Nephron (organoid): ENCODE results near the gene PRSS33.

Source experiments
- H3K27ac Mint-ChIP-seq, 3 experiments: 2 replicates each; pipeline ENCODE4 v1.8.0; 2020; ENCODE audit warnings: mixed read lengths in 3 of 3, mild to moderate bottlenecking in 2 of 3, moderate library complexity in 1 of 3
- H3K27me3 Mint-ChIP-seq: 2 replicates; pipeline ENCODE4 v1.8.0; 2021; ENCODE audit warnings: low read depth, mild to moderate bottlenecking, moderate library complexity, mixed read lengths
- H3K36me3 Mint-ChIP-seq: 2 replicates; pipeline ENCODE4 v1.8.0; 2020; ENCODE audit warnings: low read depth, mixed read lengths
- H3K4me1 Mint-ChIP-seq: 2 replicates; pipeline ENCODE4 v1.8.0; 2020; ENCODE audit warnings: mixed read lengths
- H3K4me3 Mint-ChIP-seq, 3 experiments: 2 replicates each; pipeline ENCODE4 v1.8.0; 2020; ENCODE audit warnings: mild to moderate bottlenecking in 3 of 3, mixed read lengths in 3 of 3, moderate library complexity in 2 of 3
- H3K9me3 Mint-ChIP-seq: 2 replicates; pipeline ENCODE4 v1.8.0; 2020; ENCODE audit warnings: mixed read lengths
- TF ChIP-seq, protein P1 (sequence below), 3 experiments: fragments of 200-600 bp; sonication (generic); IDR thresholded peaks; one replicate each; pipeline ENCODE4 v1.5.0; 2021; ENCODE audit warnings: antibody characterized with exemption in 3 of 3; ENCODE audit not compliant: unreplicated experiment in 3 of 3

The PRSS33 gene

DNA sequence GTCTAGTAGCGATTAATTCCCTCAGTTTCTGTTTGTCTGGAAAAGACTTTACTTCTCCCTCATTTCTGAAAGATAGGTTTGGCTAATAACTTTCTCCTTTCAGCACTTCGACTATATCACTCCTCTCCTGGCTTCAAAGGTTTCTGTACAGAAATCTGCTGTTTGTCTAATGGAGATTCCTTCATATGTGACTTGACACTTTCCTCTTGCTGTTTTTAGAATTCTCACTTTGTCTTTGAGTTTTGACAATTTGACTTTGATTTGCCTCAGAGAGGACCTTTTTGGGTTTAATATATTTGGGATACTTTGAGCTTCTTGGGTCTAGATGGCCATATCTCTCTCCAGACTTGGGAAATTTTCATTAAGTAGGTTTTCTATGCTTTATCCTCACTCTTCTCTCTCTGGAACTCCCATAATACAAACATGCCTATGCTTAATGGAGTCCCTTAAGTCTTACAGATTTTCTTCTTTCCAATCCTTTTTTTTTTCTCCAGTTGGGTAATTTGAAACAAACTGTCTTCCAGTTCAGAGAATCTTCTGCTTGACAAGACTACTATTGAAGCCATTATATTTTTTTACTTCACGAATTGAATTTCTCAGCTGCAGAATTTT lies 21.9 kb upstream of the PRSS33 start:
- TF ChIP-seq, protein P1, sequence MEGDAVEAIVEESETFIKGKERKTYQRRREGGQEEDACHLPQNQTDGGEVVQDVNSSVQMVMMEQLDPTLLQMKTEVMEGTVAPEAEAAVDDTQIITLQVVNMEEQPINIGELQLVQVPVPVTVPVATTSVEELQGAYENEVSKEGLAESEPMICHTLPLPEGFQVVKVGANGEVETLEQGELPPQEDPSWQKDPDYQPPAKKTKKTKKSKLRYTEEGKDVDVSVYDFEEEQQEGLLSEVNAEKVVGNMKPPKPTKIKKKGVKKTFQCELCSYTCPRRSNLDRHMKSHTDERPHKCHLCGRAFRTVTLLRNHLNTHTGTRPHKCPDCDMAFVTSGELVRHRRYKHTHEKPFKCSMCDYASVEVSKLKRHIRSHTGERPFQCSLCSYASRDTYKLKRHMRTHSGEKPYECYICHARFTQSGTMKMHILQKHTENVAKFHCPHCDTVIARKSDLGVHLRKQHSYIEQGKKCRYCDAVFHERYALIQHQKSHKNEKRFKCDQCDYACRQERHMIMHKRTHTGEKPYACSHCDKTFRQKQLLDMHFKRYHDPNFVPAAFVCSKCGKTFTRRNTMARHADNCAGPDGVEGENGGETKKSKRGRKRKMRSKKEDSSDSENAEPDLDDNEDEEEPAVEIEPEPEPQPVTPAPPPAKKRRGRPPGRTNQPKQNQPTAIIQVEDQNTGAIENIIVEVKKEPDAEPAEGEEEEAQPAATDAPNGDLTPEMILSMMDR (IDR thresholded peaks at IDR 0.05; ENCODE audit: unreplicated experiment in 3 of 3), result no peak
- peaks cover 40% of the 10 kb centered on the region for H3K27me3 Mint-ChIP-seq
- H3K4me1 Mint-ChIP-seq, result no peaks in the 10 kb centered on the region
- H3K4me3 Mint-ChIP-seq, result no peak overlapping the region
- no peak overlapping the region for H3K27ac Mint-ChIP-seq
- H3K9me3 Mint-ChIP-seq, result peaks cover 31% of the 10 kb centered on the region
- peaks cover 3% of the 10 kb centered on the region for H3K36me3 Mint-ChIP-seq

- TF ChIP-seq, protein P1 (IDR thresholded peaks at IDR 0.05; ENCODE audit: unreplicated experiment in 3 of 3), result no peak
- Mint-ChIP-seq H3K27me3 (peaks cover 40% of the 10 kb centered on the region), H3K27ac (no peak overlapping the region), H3K36me3 (peaks cover 7% of the 10 kb centered on the region), H3K4me3 (no peak overlapping the region), H3K9me3 (peaks cover 40% of the 10 kb centered on the region), H3K4me1 (no peaks in the 10 kb centered on the region)
Measured at GRCh38 chr16:2808181-2808580, 20.8 kb upstream of the PRSS33 start.

DNA sequence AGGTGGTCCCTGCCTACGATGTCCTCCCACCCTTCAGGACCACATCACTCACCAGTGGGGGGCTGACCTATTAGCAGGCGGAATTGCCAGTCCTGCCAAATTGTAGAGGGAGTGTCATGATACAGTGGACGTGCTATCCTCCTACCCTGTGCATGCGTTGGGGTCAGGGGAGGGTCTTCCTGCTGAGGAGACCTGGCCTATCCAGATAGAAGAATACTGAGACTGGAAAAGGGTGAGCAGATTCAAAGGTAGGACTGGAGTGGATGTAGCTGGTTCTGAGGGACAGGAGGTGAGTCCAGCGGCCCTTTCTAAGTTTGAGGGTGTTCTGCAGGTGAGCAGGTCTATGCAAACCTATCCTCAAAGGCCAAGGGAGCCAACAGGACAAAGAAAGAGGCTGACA lies 18.9 kb upstream of the PRSS33 start:
- Mint-ChIP-seq H3K9me3 (peaks cover 44% of the 10 kb centered on the region), H3K36me3 (peaks cover 7% of the 10 kb centered on the region), H3K27me3 (peaks cover 36% of the 10 kb centered on the region), H3K4me1 (no peaks in the 10 kb centered on the region), H3K27ac (no peak overlapping the region), H3K4me3 (no peak overlapping the region)
- TF ChIP-seq, protein P1 (IDR thresholded peaks at IDR 0.05; ENCODE audit: unreplicated experiment in 3 of 3), result no peak

DNA sequence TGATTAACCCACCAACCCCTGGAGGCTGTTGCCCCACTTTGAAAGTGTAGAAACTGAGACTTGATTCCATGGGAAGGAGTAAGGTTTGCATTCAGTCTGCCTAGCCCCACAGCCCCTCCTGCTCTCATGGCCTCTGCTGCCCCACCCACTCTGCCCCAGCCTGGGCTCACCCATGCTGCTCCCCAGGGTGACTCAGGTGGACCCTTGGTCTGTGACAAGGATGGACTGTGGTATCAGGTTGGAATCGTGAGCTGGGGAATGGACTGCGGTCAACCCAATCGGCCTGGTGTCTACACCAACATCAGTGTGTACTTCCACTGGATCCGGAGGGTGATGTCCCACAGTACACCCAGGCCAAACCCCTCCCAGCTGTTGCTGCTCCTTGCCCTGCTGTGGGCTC lies 17.4 kb upstream of the PRSS33 start:
- H3K4me1 Mint-ChIP-seq, result no peaks in the 10 kb centered on the region

DNA sequence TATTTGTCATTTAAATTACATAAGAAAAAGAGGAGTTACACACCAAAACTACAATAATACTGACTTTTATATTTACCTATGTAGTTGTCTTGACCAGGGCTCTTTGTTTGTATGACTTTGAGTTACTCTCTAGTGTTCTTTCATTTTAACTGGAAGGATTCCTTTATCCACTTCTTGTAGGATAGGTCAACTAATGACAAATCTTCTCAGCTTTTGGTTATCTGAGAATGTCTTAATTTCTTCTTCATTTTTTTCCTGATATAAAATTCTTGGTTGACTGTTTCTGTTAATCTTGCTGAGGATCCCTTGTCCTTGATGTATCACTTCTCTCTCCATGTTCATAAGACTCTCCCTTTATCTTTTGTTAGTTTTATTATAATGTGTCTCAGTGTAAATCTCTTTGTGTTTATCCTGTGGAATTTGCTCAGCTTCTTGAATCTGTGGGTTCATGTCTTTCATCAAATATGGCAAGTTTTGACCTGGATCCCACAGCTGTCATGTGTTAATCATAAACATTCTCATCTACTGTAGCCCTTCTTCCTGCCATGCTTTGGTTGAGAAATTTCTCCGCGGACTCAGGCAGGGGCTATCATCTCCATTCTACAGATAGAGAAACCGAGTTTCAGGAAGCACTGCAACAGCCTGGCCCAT lies 16.3 kb upstream of the PRSS33 start:
- Mint-ChIP-seq H3K4me3 (no peak overlapping the region), H3K9me3 (peaks cover 35% of the 10 kb centered on the region), H3K36me3 (peaks cover 7% of the 10 kb centered on the region), H3K4me1 (no peaks in the 10 kb centered on the region), H3K27me3 (peaks cover 22% of the 10 kb centered on the region), H3K27ac (no peak overlapping the region)
- TF ChIP-seq, protein P1 (IDR thresholded peaks at IDR 0.05; ENCODE audit: unreplicated experiment in 3 of 3), result no peak

More for the DNA sequence above, 17.4 kb upstream of the PRSS33 start:
- no peak overlapping the region for H3K4me3 Mint-ChIP-seq
- no peak overlapping the region for H3K27ac Mint-ChIP-seq
- TF ChIP-seq, protein P1 (IDR thresholded peaks at IDR 0.05; ENCODE audit: unreplicated experiment in 3 of 3), result no peak
- H3K9me3 Mint-ChIP-seq, result peaks cover 44% of the 10 kb centered on the region
- H3K27me3 Mint-ChIP-seq, result peaks cover 26% of the 10 kb centered on the region
- peaks cover 7% of the 10 kb centered on the region for H3K36me3 Mint-ChIP-seq

DNA sequence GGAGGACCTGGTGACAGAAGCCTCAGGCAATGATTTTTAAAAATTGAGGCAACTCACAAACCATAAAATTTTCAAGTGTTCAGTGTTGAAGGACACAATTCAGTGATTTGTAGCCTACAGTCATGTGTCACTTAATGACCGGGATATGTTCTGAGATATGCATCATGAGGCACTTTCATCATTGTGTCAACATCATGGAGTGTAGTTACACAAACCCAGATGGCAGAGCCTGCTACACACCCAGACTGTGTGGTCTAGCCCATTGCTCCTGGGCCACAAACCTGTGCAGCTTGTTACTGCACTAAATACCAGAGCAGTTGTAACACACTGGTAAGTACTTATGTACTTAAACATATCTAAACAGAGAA lies 12.5 kb upstream of the PRSS33 start:
- TF ChIP-seq, protein P1 (IDR thresholded peaks at IDR 0.05; ENCODE audit: unreplicated experiment in 3 of 3), result no peak
- Mint-ChIP-seq H3K4me3 (no peak overlapping the region), H3K4me1 (peaks cover 8% of the 10 kb centered on the region), H3K27me3 (peaks cover 9% of the 10 kb centered on the region), H3K9me3 (peaks cover 18% of the 10 kb centered on the region), H3K36me3 (peaks cover 4% of the 10 kb centered on the region), H3K27ac (no peak overlapping the region)
